Measurements from ENCODE around the gene RFPL1.

GRCh38 chr22:29397791-29398190 is 40.6 kb upstream of the RFPL1 start:
- TF ChIP-seq, protein P1, sequence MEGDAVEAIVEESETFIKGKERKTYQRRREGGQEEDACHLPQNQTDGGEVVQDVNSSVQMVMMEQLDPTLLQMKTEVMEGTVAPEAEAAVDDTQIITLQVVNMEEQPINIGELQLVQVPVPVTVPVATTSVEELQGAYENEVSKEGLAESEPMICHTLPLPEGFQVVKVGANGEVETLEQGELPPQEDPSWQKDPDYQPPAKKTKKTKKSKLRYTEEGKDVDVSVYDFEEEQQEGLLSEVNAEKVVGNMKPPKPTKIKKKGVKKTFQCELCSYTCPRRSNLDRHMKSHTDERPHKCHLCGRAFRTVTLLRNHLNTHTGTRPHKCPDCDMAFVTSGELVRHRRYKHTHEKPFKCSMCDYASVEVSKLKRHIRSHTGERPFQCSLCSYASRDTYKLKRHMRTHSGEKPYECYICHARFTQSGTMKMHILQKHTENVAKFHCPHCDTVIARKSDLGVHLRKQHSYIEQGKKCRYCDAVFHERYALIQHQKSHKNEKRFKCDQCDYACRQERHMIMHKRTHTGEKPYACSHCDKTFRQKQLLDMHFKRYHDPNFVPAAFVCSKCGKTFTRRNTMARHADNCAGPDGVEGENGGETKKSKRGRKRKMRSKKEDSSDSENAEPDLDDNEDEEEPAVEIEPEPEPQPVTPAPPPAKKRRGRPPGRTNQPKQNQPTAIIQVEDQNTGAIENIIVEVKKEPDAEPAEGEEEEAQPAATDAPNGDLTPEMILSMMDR (conservative IDR thresholded peaks at IDR 0.05; ENCODE audit: low read depth in 2 of 2): no peak
- TF ChIP-seq POLR2AphosphoS5 (IDR thresholded peaks at IDR 0.05; ENCODE audit: low read depth) (no peak), EZH2phosphoT487 (IDR thresholded peaks at IDR 0.05; ENCODE audit: unreplicated experiment) (no peak), REST (IDR thresholded peaks at IDR 0.05; ENCODE audit: unreplicated experiment) (no peak), EZH2 (IDR thresholded peaks at IDR 0.05; ENCODE audit: low read depth, unreplicated experiment) (no peak), ETS1 (IDR thresholded peaks at IDR 0.05) (no peak), CREB1 (CRISPR knock-in tag; IDR thresholded peaks at IDR 0.05; ENCODE audit: low read depth) (no peak), ZNF462 (CRISPR knock-in tag; IDR thresholded peaks at IDR 0.05) (no peak), ZNF114 (CRISPR knock-in tag; IDR thresholded peaks at IDR 0.05) (no peak), JUNB (IDR thresholded peaks at IDR 0.05; ENCODE audit: unreplicated experiment) (no peak), ZNF331 (CRISPR knock-in tag; IDR thresholded peaks at IDR 0.05; ENCODE audit: low read depth) (no peak), NANOG (IDR thresholded peaks at IDR 0.05; ENCODE audit: borderline replicate concordance) (no peak), STAT1 (IDR thresholded peaks at IDR 0.05; ENCODE audit: unreplicated experiment) (no peak)
